Measurements from ENCODE around the gene PASK.

PASK gene

DNA sequence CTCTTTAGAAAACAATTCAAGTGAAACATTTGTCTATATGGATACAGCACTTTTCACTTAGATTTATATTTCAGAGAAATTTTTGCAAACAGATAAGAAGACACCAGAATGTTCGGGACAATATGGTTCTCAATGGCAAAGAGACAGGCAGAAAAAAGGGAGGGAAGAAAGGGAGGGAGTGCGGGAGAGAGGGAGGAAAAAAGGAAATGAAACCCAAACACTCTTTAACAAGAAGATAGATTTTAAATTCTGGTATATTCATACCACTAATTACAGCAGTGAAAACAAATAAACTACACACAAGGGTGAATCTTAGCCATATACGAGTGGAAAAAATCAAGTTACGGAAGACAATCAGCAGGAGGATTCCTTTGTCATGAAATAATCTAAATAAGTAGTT lies 3.0 kb downstream of the PASK start:
- no peak for DNase-seq (ENCODE audit: low spot score)
- no peak for TF ChIP-seq CTCF (IDR thresholded peaks at IDR 0.05; ENCODE audit: extremely low read depth, missing control alignments)

GRCh38 chr2:241142593-241142992 lies 6.7 kb downstream of the PASK start:
- DNase-seq (ENCODE audit: low spot score), result no peak
- no peak for TF ChIP-seq CTCF (IDR thresholded peaks at IDR 0.05; ENCODE audit: extremely low read depth, missing control alignments)

DNA sequence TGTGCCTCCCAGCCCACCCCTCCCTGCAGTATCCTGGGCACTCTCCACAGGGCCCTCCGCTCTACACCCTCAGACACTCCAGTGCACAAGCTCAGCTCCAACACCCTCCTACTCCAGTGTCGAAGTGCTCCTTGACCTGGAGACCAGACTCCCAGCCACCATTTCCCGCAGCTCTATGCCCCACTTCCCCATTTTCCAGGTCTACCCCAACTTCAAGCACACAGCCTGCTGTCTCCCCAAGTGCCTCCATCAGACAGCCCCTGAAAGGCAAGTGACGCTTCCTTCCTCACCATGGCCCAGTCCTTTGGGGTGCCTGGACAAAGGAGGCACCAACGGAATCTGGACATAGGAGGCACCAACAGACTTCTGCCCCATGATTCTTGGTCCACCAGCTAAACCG lies 7.2 kb downstream of the PASK start:
- no peak for TF ChIP-seq CTCF (IDR thresholded peaks at IDR 0.05; ENCODE audit: extremely low read depth, missing control alignments)
- no peak for DNase-seq (ENCODE audit: low spot score)

DNA sequence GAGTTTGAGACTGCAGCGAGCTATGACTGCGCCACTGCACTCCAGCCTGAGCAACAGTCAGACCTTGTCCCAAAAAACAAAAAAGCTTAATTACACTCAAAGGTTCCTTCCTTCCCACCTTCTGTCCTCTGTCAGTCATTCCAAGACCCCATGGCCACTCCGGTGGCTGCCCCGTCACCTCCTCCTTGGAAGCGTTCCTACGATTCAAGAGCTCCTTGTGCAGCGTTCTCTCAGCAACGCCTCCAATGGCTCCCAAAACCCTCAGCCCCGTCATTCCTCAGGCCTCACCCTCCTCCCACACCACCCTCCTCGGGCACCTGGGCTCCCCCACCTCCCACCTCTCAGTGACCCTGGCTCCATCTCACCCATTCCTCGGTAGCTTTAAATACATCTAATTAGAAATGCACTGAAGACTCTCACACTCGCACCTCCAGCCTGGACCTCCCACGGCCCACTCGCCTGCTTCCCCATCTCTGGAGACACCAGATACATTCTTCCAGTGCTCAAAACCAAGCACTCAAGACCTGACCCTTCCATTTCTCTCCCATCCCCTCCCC lies 8.0 kb downstream of the PASK start:
- no peak for DNase-seq (ENCODE audit: low spot score)
- no peak for TF ChIP-seq CTCF (IDR thresholded peaks at IDR 0.05; ENCODE audit: extremely low read depth, missing control alignments)

DNA sequence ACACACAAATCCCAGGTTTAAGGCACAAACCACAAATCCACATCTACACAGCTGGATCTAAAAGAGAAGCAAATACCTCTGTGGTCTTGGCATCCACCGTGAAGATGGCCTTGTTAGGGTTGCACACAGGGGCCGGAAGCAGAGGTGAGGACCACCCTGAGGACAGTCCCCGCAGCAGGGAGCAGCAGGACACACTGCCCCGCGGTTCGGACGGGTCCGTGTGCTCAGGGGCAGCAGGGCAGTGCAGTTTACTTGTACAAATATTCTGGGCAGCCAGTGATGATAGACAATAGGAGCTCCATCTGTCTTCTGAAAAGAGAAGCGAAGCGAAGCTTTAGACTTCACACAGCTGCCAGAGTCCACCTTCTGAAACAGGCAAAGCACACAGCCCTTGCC lies 8.8 kb downstream of the PASK start:
- no peak for TF ChIP-seq CTCF (IDR thresholded peaks at IDR 0.05; ENCODE audit: extremely low read depth, missing control alignments)
- no peak for DNase-seq (ENCODE audit: low spot score)

GRCh38 chr2:241139531-241140444 lies 9.5 kb downstream of the PASK start:
- TF ChIP-seq CTCF (IDR thresholded peaks at IDR 0.05; ENCODE audit: extremely low read depth, missing control alignments), result no peak
- no peak for DNase-seq (ENCODE audit: low spot score)

DNA sequence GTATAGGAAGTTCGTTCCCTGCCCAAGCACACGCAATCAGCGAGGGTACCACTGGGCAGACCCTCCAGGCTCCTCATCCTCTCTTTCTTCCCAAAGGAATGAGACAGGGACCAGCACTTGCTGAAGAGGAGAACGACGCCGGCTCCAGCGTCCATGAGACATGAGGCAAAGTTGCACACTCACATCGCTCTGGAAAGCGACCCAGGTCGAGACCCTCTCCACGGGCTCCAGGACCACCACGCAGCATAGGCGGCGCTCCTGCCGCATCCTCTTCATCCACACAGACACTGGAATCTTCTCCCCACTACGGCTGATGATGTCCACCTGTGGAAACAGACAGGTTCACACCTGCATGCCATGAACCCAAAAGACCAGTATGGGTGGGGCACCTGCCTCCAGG lies 10.8 kb downstream of the PASK start:
- DNase-seq (ENCODE audit: low spot score), result no peak
- TF ChIP-seq CTCF (IDR thresholded peaks at IDR 0.05; ENCODE audit: extremely low read depth, missing control alignments), result no peak

All from GM20000 (cell line).